PC-9 (cell line): Measurements from ENCODE around the gene OR1L4.

Experiments
- EZH2 ChIP-seq: fragments of 200-600 bp; sonication (generic); IDR thresholded peaks from 2 replicates; pipeline ENCODE4 v1.8.0; 2017; ENCODE audit warnings: antibody characterized with exemption, low read depth
- TF ChIP-seq, protein P1 (sequence below): fragments of 200-600 bp; sonication (generic); conservative IDR thresholded peaks from 2 replicates; pipeline ENCODE4 v1.6.1; 2017; ENCODE audit warnings: mixed run types, antibody characterized with exemption, mild to moderate bottlenecking, moderate library complexity

DNA sequence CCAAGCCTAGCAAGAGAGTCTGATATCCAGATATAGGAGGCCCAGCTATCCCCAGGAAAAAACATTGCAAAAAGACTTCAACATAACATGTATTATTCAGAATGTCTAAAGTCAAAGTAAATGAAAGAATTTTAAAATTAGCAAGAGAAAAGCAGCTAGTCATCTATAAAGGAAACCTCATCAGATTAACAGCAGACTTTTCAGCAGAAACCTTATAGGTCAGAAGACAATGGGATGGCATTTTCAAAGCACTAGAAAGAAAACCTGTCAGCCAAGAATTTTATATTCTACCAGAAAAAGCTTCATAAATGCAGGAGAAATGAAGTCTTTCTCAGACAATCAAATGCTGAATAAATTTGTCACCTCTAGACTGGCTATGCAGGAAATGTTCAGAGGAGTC lies 38.9 kb upstream of the OR1L4 start:
- no peak for TF ChIP-seq EZH2
- TF ChIP-seq, protein P1, sequence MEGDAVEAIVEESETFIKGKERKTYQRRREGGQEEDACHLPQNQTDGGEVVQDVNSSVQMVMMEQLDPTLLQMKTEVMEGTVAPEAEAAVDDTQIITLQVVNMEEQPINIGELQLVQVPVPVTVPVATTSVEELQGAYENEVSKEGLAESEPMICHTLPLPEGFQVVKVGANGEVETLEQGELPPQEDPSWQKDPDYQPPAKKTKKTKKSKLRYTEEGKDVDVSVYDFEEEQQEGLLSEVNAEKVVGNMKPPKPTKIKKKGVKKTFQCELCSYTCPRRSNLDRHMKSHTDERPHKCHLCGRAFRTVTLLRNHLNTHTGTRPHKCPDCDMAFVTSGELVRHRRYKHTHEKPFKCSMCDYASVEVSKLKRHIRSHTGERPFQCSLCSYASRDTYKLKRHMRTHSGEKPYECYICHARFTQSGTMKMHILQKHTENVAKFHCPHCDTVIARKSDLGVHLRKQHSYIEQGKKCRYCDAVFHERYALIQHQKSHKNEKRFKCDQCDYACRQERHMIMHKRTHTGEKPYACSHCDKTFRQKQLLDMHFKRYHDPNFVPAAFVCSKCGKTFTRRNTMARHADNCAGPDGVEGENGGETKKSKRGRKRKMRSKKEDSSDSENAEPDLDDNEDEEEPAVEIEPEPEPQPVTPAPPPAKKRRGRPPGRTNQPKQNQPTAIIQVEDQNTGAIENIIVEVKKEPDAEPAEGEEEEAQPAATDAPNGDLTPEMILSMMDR = no peak
